ENCODE results near the gene KLHL4.

The KLHL4 gene

DNA sequence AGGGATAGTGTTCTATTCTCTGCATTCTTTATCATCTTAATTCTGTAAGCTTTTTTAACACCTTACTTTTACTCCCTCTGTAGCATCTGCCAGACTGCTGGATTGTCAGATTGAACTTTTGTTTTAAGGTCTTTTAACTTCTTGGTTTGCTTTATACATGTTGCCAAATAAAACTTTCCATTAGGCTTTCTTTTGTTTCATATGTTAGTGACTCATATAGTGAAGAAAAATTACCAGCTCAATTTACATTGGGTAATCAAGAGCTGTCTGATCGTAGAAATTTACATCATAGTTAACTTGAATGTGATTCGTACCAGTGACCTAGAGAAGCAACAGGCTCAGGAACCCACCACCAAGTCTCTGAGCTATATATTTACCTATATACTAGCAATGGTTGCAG, 28.5 kb upstream of the KLHL4 start:
- no peak overlapping the region for H3K4me2 ChIP-seq (ENCODE audit: low read length)
- no peak overlapping the region for H2BK5ac ChIP-seq (ENCODE audit: low read depth, low read length, poor library complexity)
- no peak overlapping the region for H2AK5ac ChIP-seq (ENCODE audit: low read length)
- no peak overlapping the region for H2AFZ ChIP-seq (ENCODE audit: insufficient read depth, low read length, poor library complexity)
- no peaks in the 10 kb centered on the region for H3K79me2 ChIP-seq (ENCODE audit: control insufficient read depth, insufficient read depth, low read length, poor library complexity)
- no peak overlapping the region for H2BK12ac ChIP-seq (ENCODE audit: low read length)
- no peak overlapping the region for H3K9ac ChIP-seq (ENCODE audit: low read length)
- no peak for DNase-seq
- H2BK120ac ChIP-seq (ENCODE audit: insufficient read depth, low read length, poor library complexity): no peak overlapping the region
- no peak overlapping the region for H3K23ac ChIP-seq (ENCODE audit: low read length)
- H3K36me3 ChIP-seq (ENCODE audit: control insufficient read depth in 1 of 2, insufficient read depth in 2 of 2, low read length in 2 of 2): no peaks in the 10 kb centered on the region
- no peaks in the 10 kb centered on the region for H3K79me1 ChIP-seq (ENCODE audit: low read length)
- no peaks in the 10 kb centered on the region for H3K27me3 ChIP-seq (ENCODE audit: insufficient read depth, low read length)
- H3K4ac ChIP-seq (ENCODE audit: low read depth, low read length): no peak overlapping the region
- no peaks in the 10 kb centered on the region for H3K9me3 ChIP-seq (ENCODE audit: insufficient read depth, low read depth, low read length)
- H3K18ac ChIP-seq (ENCODE audit: low read length): no peak overlapping the region
- no peak overlapping the region for H4K8ac ChIP-seq (ENCODE audit: low read depth, low read length)
- H3K14ac ChIP-seq (ENCODE audit: low read length): no peak overlapping the region
- no CpG with 5 or more reads among the region's 2 CpGs for WGBS (ENCODE audit: extremely low coverage, insufficient coverage, insufficient read length)
- H3K4me1 ChIP-seq (ENCODE audit: control insufficient read depth in 1 of 2, insufficient read depth in 2 of 2, low read length in 2 of 2): no peaks in the 10 kb centered on the region
- H3K4me3 ChIP-seq (ENCODE audit: low read depth, low read length): no peak overlapping the region
- no peak overlapping the region for H3K27ac ChIP-seq (ENCODE audit: low read depth, low read length)
- H4K12ac ChIP-seq (ENCODE audit: low read depth, low read length): no peak overlapping the region
- no peak overlapping the region for H4K91ac ChIP-seq (ENCODE audit: low read depth, low read length)

- H3K9ac ChIP-seq (ENCODE audit: low read length): no peak overlapping the region
- no peaks in the 10 kb centered on the region for H3K4me1 ChIP-seq (ENCODE audit: control insufficient read depth in 1 of 2, insufficient read depth in 2 of 2, low read length in 2 of 2)
- no peak overlapping the region for H4K8ac ChIP-seq (ENCODE audit: low read depth, low read length)
- no peak overlapping the region for H4K91ac ChIP-seq (ENCODE audit: low read depth, low read length)
- no peak overlapping the region for H2AFZ ChIP-seq (ENCODE audit: insufficient read depth, low read length, poor library complexity)
- H2BK5ac ChIP-seq (ENCODE audit: low read depth, low read length, poor library complexity): no peak overlapping the region
- no peaks in the 10 kb centered on the region for H3K9me3 ChIP-seq (ENCODE audit: insufficient read depth, low read depth, low read length)
- no peak overlapping the region for H3K4ac ChIP-seq (ENCODE audit: low read depth, low read length)
- no peaks in the 10 kb centered on the region for H3K36me3 ChIP-seq (ENCODE audit: control insufficient read depth in 1 of 2, insufficient read depth in 2 of 2, low read length in 2 of 2)
- H3K79me2 ChIP-seq (ENCODE audit: control insufficient read depth, insufficient read depth, low read length, poor library complexity): no peaks in the 10 kb centered on the region
- H2AK5ac ChIP-seq (ENCODE audit: low read length): no peak overlapping the region
- no peak overlapping the region for H3K18ac ChIP-seq (ENCODE audit: low read length)
- H3K4me3 ChIP-seq (ENCODE audit: low read depth, low read length): no peak overlapping the region
- H4K12ac ChIP-seq (ENCODE audit: low read depth, low read length): no peak overlapping the region
- H2BK12ac ChIP-seq (ENCODE audit: low read length): no peak overlapping the region
- no peaks in the 10 kb centered on the region for H3K27me3 ChIP-seq (ENCODE audit: insufficient read depth, low read length)
- no CpG with 5 or more reads among the region's 1 CpG for WGBS (ENCODE audit: extremely low coverage, insufficient coverage, insufficient read length)
- no peak for DNase-seq
- H3K23ac ChIP-seq (ENCODE audit: low read length): no peak overlapping the region
- H3K4me2 ChIP-seq (ENCODE audit: low read length): no peak overlapping the region
- H3K79me1 ChIP-seq (ENCODE audit: low read length): no peaks in the 10 kb centered on the region
- H2BK120ac ChIP-seq (ENCODE audit: insufficient read depth, low read length, poor library complexity): no peak overlapping the region
- H3K14ac ChIP-seq (ENCODE audit: low read length): no peak overlapping the region
- H3K27ac ChIP-seq (ENCODE audit: low read depth, low read length): no peak overlapping the region
Measured at GRCh38 chrX:87515836-87516235, 1.8 kb upstream of the KLHL4 start.

DNA sequence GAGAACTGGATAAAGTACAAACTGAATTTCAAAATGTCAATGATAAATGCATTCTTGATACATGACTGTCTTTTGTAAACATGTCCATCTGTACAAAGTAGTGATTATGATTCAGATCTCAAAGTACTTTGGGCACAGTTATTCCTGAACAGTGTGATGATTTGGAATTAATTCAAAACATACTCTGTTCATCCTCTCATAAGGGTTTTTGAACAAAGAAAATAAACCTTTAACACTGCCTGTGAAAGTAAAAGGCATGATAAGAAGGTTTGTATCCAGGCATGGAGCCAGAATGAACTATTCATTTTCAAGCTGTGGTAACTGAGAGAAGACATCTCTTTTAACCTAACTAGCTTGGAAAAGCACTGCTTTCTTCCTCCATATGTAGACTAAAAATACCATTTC, 883 bp upstream of the KLHL4 start:
- no peak overlapping the region for H2AK5ac ChIP-seq (ENCODE audit: low read length)
- no peaks in the 10 kb centered on the region for H3K4me1 ChIP-seq (ENCODE audit: control insufficient read depth in 1 of 2, insufficient read depth in 2 of 2, low read length in 2 of 2)
- H3K27me3 ChIP-seq (ENCODE audit: insufficient read depth, low read length): no peaks in the 10 kb centered on the region
- H3K9ac ChIP-seq (ENCODE audit: low read length): no peak overlapping the region
- no peak overlapping the region for H3K23ac ChIP-seq (ENCODE audit: low read length)
- no peak overlapping the region for H4K8ac ChIP-seq (ENCODE audit: low read depth, low read length)
- no peak overlapping the region for H4K91ac ChIP-seq (ENCODE audit: low read depth, low read length)
- no peak overlapping the region for H3K4me2 ChIP-seq (ENCODE audit: low read length)
- no peak overlapping the region for H3K4me3 ChIP-seq (ENCODE audit: low read depth, low read length)
- H2BK120ac ChIP-seq (ENCODE audit: insufficient read depth, low read length, poor library complexity): no peak overlapping the region
- no peaks in the 10 kb centered on the region for H3K79me2 ChIP-seq (ENCODE audit: control insufficient read depth, insufficient read depth, low read length, poor library complexity)
- no peaks in the 10 kb centered on the region for H3K79me1 ChIP-seq (ENCODE audit: low read length)
- DNase-seq: no peak
- H3K18ac ChIP-seq (ENCODE audit: low read length): no peak overlapping the region
- H3K9me3 ChIP-seq (ENCODE audit: insufficient read depth, low read depth, low read length): no peaks in the 10 kb centered on the region
- no peak overlapping the region for H2AFZ ChIP-seq (ENCODE audit: insufficient read depth, low read length, poor library complexity)
- H3K4ac ChIP-seq (ENCODE audit: low read depth, low read length): no peak overlapping the region
- no peak overlapping the region for H3K14ac ChIP-seq (ENCODE audit: low read length)
- H4K12ac ChIP-seq (ENCODE audit: low read depth, low read length): no peak overlapping the region
- H3K36me3 ChIP-seq (ENCODE audit: control insufficient read depth in 1 of 2, insufficient read depth in 2 of 2, low read length in 2 of 2): no peaks in the 10 kb centered on the region
- no peak overlapping the region for H2BK5ac ChIP-seq (ENCODE audit: low read depth, low read length, poor library complexity)
- no peak overlapping the region for H3K27ac ChIP-seq (ENCODE audit: low read depth, low read length)
- no peak overlapping the region for H2BK12ac ChIP-seq (ENCODE audit: low read length)

DNA sequence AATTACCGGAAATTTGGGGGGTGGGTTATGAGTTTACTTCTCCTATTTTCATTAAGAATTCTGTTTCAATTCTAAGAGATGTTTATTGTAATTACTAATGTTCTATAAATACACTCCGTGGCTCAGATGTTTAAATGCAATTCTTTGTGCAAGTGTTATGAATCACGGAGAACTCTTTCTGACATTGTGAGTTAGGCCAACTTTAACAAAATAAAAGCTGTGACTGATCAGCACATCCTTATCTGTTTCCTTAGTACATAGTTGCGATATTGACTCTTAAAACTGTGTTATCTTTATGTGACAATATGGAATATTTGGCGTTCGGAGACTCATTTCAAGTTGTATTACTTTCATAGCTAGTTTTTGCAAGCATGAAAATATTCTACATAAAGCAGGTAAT, 902 bp downstream of the KLHL4 start:
- Histone ChIP-seq H3K27ac (ENCODE audit: low read depth, low read length) (no peak overlapping the region), H2AFZ (ENCODE audit: insufficient read depth, low read length, poor library complexity) (no peak overlapping the region), H4K8ac (ENCODE audit: low read depth, low read length) (no peak overlapping the region), H3K79me2 (ENCODE audit: control insufficient read depth, insufficient read depth, low read length, poor library complexity) (no peaks in the 10 kb centered on the region), H3K9me3 (ENCODE audit: insufficient read depth, low read depth, low read length) (no peaks in the 10 kb centered on the region), H3K23ac (ENCODE audit: low read length) (no peak overlapping the region), H3K9ac (ENCODE audit: low read length) (no peak overlapping the region), H3K27me3 (ENCODE audit: insufficient read depth, low read length) (no peaks in the 10 kb centered on the region), H4K91ac (ENCODE audit: low read depth, low read length) (no peak overlapping the region), H3K4ac (ENCODE audit: low read depth, low read length) (no peak overlapping the region), H3K4me3 (ENCODE audit: low read depth, low read length) (no peak overlapping the region), H2BK120ac (ENCODE audit: insufficient read depth, low read length, poor library complexity) (no peak overlapping the region), H3K14ac (ENCODE audit: low read length) (no peak overlapping the region), H2BK12ac (ENCODE audit: low read length) (no peak overlapping the region), H4K12ac (ENCODE audit: low read depth, low read length) (no peak overlapping the region), H3K4me2 (ENCODE audit: low read length) (no peak overlapping the region), H2BK5ac (ENCODE audit: low read depth, low read length, poor library complexity) (no peak overlapping the region), H2AK5ac (ENCODE audit: low read length) (no peak overlapping the region), H3K36me3 (ENCODE audit: control insufficient read depth in 1 of 2, insufficient read depth in 2 of 2, low read length in 2 of 2) (no peaks in the 10 kb centered on the region), H3K79me1 (ENCODE audit: low read length) (no peaks in the 10 kb centered on the region), H3K4me1 (ENCODE audit: control insufficient read depth in 1 of 2, insufficient read depth in 2 of 2, low read length in 2 of 2) (no peaks in the 10 kb centered on the region), H3K18ac (ENCODE audit: low read length) (no peak overlapping the region)
- WGBS (ENCODE audit: extremely low coverage, insufficient coverage, insufficient read length): no CpG with 5 or more reads among the region's 6 CpGs
- no peak for DNase-seq
